ENCODE data around the gene MPP2. TPM values are rescaled to one million over a fixed set of nuclear protein-coding genes. Genes with fewer than 3 reads are reported as not detected.
"Not testable (repeated sequence)": the region's sequence is repeated elsewhere in the genome, so short reads cannot be mapped to it uniquely, and the experiment has no call there.

MPP2 gene, protein sequence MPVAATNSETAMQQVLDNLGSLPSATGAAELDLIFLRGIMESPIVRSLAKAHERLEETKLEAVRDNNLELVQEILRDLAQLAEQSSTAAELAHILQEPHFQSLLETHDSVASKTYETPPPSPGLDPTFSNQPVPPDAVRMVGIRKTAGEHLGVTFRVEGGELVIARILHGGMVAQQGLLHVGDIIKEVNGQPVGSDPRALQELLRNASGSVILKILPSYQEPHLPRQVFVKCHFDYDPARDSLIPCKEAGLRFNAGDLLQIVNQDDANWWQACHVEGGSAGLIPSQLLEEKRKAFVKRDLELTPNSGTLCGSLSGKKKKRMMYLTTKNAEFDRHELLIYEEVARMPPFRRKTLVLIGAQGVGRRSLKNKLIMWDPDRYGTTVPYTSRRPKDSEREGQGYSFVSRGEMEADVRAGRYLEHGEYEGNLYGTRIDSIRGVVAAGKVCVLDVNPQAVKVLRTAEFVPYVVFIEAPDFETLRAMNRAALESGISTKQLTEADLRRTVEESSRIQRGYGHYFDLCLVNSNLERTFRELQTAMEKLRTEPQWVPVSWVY
- 16.2 TPM for total RNA-seq
- long read RNA-seq, full-length matches to known transcripts: 9 of 12 reads
- long read RNA-seq, partial matches to known transcripts: 3 of 12 reads
- long read RNA-seq, other reads (novel, unspliced or antisense): 0 of 12 reads

DNA sequence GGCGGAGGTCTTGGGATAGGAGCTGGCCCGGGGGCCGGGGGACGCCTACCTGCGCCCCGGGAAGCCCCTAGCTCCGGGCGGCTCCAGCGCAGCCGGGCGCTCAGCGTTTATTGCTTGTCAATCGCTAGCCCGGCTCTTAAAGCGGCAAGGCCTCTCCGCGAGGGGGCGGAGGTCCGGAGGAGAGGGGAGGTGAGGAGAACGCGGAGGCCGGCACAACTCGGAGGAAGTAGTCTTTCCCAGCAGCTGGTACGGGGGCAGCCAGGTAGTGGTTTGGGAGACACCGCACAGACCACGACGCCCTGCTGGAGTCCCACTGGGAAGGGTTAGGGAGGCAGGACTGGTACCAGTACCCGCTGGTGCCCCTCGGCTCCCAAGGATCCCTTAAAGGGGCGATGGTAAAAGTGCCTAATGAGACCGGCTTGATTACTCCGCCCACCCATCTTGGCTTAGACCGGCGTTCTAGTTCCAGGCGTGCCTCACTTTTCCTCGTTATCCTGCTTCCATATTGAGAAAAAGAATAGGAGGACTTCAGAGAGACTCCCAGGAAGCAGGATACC lies at the start of gene MPP2:
TSS of gene MPP2 (minus strand) at position 112 of the 557 bp plus-strand sequence. CDS start 3,076 bp downstream, outside the sequence.
- intact Hi-C loops (cut with DNase I): loop anchor here (2.0 kb wide), 1 partner anchor 29 kb away; no protein-coding TSS in a partner anchor
- peak; percentile 82 for DNase-seq (ENCODE audit: missing footprints)
- ATAC-seq: peak; percentile 68

DNA sequence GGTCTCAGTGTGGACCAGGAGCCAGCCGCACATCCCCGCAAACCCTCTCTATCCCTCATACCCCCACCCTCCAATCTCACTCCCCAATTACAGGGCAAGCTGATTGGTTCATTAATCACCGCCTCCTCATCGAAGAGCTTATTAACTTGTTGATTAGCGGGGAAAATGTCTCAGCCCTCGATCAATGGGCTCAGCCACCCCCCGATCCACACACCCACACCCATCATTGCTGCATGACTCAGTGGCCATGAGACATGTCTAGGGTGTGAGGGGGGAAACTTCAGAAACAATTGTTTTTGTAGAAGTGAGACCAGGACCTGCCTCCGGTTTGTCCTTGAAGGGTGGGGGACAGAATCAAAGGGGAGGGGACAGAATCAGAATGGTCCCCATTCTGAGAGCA lies 48.9 kb upstream of the MPP2 start:
- ATAC-seq: no peak

GRCh38 chr17:43953746-43954145 lies 46.4 kb upstream of the MPP2 start, which contains the start of gene PYY:
PYY (minus strand) TSS chr17:43953940; CDS start chr17:43953483, 457 bp downstream.
- no peak for DNase-seq (ENCODE audit: missing footprints)
- no peak for ATAC-seq
- intact Hi-C loops (cut with DNase I): no loop called here

More for the DNA sequence above, 48.9 kb upstream of the MPP2 start:
- intact Hi-C loops (cut with DNase I): no loop called here
- no peak for DNase-seq (ENCODE audit: missing footprints)

DNA sequence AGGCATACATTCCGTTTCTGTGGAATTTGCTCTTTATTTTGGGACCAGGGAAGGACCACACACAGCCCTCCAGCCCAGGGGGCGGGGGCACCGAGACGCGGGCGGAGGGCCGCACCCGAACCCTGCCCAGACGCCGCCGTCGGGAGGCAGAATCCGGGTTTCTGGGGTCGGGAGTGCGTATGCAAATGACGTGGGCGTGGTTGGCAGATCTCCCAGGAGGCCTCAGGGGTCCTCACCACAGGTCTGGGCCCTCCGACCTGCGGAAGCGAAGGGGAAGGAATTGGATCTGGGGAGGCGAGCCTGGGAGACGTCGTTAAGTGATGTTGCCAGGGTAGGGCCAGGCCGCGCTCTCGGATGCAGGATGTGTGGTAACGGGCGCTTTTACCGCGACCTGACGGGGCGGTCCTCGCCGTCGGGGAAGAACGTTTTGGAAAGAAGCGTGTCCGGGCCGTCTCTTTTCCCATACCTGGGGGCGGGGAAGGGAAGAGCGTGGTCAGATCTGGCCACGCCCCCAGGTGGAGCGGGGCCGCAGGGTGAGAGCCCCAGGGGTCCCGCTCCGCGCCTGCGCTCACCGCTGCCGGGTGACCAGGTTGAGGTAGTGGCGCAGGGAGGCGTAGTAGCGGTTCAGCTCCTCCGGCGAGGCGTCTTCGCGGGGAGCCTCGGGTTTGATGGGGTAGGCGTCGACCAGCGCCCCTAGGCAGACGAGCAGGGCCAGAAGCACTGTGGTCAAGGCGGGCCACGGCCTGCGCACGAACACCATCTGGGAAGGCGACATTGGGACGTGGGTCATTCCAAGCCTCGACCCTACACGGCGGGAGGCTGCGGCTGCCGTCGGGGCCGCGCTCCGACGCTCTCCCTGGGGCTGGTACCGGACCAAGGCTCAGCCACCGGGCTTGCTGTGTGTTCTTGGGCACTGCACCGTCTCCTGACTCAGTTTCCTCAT lies 45.7 kb upstream of the MPP2 start:
- DNase-seq (ENCODE audit: missing footprints): no peak
- ATAC-seq: no peak
- intact Hi-C loops (cut with DNase I): no loop called here

GRCh38 chr17:43952351-43952723 lies 45.0 kb upstream of the MPP2 start:
- ATAC-seq: no peak
- no peak for DNase-seq (ENCODE audit: missing footprints)
- intact Hi-C loops (cut with DNase I): no loop called here

GRCh38 chr17:43951750-43952149 lies 44.4 kb upstream of the MPP2 start:
- ATAC-seq (no peak), DNase-seq (ENCODE audit: missing footprints) (no peak)
- intact Hi-C loops (cut with DNase I): no loop called here

- DNase-seq (ENCODE audit: missing footprints) (no peak), ATAC-seq (no peak)
- intact Hi-C loops (cut with DNase I): no loop called here
Observed at GRCh38 chr17:43950554-43950953, 43.2 kb upstream of the MPP2 start.

DNA sequence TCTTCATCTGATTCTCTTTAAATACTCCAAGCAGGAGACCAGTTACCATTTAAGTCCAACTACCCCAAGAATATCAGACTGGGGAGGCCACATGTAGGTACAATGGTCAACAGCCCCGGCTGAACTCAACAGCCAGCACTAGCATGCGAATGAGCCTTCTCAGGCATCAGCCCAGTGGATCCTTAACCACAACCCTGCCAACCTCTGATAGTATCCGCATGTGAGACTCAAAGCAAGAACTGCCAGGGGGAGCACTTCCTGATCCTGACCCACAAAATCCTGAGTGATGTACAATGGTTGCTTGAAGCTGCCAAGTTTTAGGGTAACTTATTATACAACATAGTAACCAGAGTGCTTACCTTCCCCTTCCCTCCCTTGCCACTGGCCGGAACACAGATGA lies 42.4 kb upstream of the MPP2 start:
- intact Hi-C loops (cut with DNase I): loop anchor here (10.0 kb wide), 1 partner anchor 95 kb away; no protein-coding TSS in a partner anchor
- no peak for ATAC-seq
- DNase-seq (ENCODE audit: missing footprints): no peak

DNA sequence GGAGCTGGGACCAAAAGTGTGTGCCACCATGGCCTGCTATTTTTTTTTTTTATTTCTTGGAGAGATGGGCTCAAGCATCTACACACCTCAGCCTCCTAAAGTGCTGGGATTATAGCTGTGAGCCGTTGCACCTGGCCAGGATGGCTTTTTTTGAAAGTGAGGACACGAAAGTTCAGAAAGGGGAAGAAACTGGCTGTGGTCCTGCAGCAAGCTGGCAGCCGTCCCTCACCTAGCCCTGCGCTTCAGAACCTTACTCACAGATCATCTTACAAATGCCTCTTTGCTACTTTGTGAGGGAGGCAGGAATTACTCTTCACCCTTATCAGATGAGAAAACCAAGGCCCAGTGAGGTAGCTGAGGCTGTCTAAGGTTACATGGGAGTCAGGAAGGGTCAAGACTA lies 39.4 kb upstream of the MPP2 start:
- DNase-seq (ENCODE audit: missing footprints): no peak
- intact Hi-C loops (cut with DNase I): loop anchor here (10.0 kb wide), 1 partner anchor 98 kb away; no protein-coding TSS in a partner anchor
- no peak for ATAC-seq

- DNase-seq (ENCODE audit: missing footprints): no peak
- no peak for ATAC-seq
- intact Hi-C loops (cut with DNase I): loop anchor here (10.0 kb wide), 1 partner anchor 100 kb away; no protein-coding TSS in a partner anchor
Observed at GRCh38 chr17:43945074-43945829, 37.9 kb upstream of the MPP2 start.

DNA sequence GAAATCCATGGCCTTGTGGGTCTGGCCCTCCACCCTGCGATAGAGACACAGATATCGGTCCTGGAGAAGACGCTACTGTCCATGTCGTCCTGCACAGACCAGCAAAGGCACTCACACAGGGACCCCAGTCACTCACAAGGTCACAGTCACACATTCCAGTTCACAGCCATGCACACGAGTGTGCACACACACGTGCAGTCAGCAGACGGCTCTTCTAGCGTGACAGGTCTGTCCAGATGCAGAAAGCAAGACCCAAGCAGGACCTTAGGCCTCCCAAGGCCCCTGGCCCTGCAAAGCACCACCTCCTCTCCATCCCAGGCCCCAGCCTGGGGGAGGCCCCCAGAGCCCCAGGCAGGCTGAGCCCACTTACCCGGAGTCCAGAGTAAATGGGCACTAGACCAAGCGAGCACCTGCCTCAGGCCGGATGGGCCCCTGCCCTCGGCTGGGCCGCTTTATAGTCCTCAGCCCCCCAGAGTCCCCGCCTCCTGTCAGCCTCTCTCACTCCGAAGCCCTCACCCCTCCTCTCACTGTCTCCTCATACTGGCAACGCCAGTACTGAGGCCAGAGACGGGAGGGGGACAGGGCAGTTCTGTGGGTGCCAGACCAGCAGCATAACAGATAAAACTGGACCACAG lies 34.8 kb upstream of the MPP2 start, which contains the start of gene PPY:
TSS of gene PPY (minus strand) at position 426 of the 635 bp plus-strand sequence. CDS start 822 bp downstream, outside the sequence.
- intact Hi-C loops (cut with DNase I): loop anchor here (10.0 kb wide), 1 partner anchor 103 kb away; no protein-coding TSS in a partner anchor
- ATAC-seq (no peak), DNase-seq (ENCODE audit: missing footprints) (no peak)

DNA sequence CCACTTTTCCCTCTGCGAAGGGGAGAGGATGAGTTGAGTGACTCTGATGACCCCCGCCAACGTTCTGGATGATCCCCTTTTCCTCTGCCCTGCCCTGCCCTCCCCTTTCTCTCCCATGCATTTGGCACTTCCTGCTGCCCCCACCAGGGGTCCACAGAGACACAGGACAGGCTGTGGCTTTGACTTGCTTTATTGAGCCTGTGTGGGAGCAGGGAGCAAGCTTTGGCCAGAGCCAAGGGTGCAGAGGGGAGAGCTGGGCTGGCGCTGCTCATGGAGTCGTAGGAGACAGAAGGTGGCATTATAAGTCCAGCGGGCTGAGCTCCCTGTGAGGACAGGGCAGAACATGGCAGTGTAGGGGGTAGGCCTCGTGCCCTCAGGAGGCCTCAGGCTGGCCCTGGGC lies 33.3 kb upstream of the MPP2 start:
- intact Hi-C loops (cut with DNase I): loop anchor here (10.0 kb wide), 1 partner anchor 104 kb away; no protein-coding TSS in a partner anchor
- DNase-seq (ENCODE audit: missing footprints) (no peak), ATAC-seq (peak; percentile 48)

DNA sequence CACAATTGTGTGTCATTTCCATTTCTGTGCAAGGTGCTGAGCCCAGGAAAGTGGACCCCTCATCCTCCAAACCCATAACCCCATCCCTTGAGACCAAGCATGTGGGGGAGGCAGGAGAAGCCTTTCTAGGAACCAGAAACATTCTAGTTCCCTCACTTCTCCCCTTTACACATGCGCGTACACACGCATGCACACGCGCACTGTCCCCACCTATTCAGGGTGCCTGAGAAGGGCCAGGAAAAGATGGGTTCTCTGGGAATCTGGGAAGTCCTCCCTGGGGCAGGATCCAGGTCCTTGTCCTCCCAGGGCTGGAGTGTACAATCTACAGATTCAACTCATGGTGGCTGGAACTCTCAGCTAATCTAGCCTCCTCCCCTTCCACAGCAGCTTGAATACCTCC lies 32.5 kb upstream of the MPP2 start:
- ATAC-seq: no peak
- intact Hi-C loops (cut with DNase I): loop anchor here (10.0 kb wide), 1 partner anchor 105 kb away; no protein-coding TSS in a partner anchor
- DNase-seq (ENCODE audit: missing footprints): no peak

GRCh38 chr17:43939452-43939851 lies 32.1 kb upstream of the MPP2 start:
- ATAC-seq; intact Hi-C loops (cut with DNase I); DNase-seq (ENCODE audit: missing footprints): not testable (repeated sequence)

DNA sequence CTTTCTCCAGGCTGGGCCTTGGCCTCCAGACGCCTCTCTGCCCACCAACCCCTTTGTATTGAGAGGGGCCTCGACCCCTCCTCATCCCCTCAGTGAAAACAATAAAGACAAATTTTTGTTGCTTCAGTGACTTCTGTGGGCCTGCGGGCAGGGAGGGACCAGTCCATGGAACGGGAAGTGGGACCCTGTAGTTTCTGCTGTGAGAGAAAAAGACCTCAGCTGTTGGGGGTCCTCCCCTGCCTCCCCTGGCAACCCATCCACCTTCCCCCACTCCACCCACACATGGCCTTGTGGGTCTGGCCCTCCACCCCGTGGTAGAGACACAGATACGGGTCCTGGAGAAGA lies 31.5 kb upstream of the MPP2 start:
- no peak for DNase-seq (ENCODE audit: missing footprints)
- no peak for ATAC-seq
- intact Hi-C loops (cut with DNase I): no loop called here

DNA sequence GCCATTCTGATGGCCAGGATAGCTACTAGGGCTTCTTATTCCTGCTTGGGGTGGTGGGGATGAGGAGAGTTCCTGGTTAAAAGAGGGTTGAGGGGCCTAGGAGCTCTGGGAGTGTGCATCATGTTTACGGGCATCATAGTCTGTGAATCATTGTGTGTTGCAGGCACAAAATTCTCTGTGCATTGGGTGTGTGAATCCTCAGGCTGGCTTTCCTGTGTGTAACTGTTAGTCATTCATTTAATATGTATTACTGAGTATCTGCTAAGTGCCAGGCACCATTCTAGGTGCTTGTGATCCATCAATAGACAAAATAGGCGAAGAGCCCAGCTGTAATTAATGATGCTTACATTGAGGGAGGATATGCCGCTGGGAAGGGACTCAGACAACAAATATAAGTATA lies 29.1 kb upstream of the MPP2 start:
- no peak for DNase-seq (ENCODE audit: missing footprints)
- intact Hi-C loops (cut with DNase I): no loop called here
- ATAC-seq: no peak

GRCh38 chr17:43935926-43936261 lies 28.6 kb upstream of the MPP2 start:
- DNase-seq (ENCODE audit: missing footprints): no peak
- intact Hi-C loops (cut with DNase I): no loop called here
- ATAC-seq: no peak
